GM12878 (cell line): ENCODE data around the gene SLC12A4. TPM values are rescaled to one million over a fixed set of nuclear protein-coding genes. Genes with fewer than 3 reads are reported as not detected.

Experiments used
- ATAC-seq: fragments of 200-7000 bp; cut with Tn5 transposase; 3 replicates; pipeline ENCODE4 v1.9.1; 2020; ENCODE audit warnings: mild to moderate bottlenecking, moderate library complexity
- BruUV-seq: library from RNA; stranded (reverse); fragments of 400-500 nt; replicated peaks from 2 replicates; lab custom pipeline; 2021; lab: Mats Ljungman, UMichigan
- CTCF ChIA-PET: fragments of 300-600 bp; sonication (Branson Sonifier 250); formaldehyde crosslinking; extraction: SDS; loops from one replicate; lab custom pipeline; 2021; ENCODE audit warnings: inconsistent platforms; lab: Yijun Ruan, JAX
- POLR2A ChIA-PET: fragments of 350-600 bp; formaldehyde crosslinking; extraction: SDS; loops from one replicate; lab custom pipeline; 2021; ENCODE audit warnings: inconsistent platforms; lab: Charles Lee
- RAD21 ChIA-PET: fragments of 300-600 bp; sonication (Branson Sonifier 250); formaldehyde crosslinking; loops from one replicate; lab custom pipeline; 2023; ENCODE audit warnings: antibody characterized with exemption; ENCODE audit not compliant: unreplicated experiment; lab: Charles Lee
- SMC1A ChIA-PET: fragments of 300-600 bp; sonication (Branson Sonifier 250); formaldehyde crosslinking; loops from one replicate; lab custom pipeline; 2023; ENCODE audit not compliant: unreplicated experiment, uncharacterized antibody; lab: Charles Lee
- DNase-seq: peaks from one replicate; pipeline ENCODE4 v3.0.0-alpha.2; 2011; ENCODE audit warnings: low read depth, low spot score
- FAIRE-seq: peaks from 3 replicates; lab custom pipeline; 2011; peaks lifted over from hg19 to GRCh38; lab: Jason Lieb, UNC
- H2AFZ ChIP-seq: 2 replicates; pipeline ENCODE4 v1.6.0; 2011; ENCODE audit warnings: low read depth, low read length, control low read depth; ENCODE audit not compliant: control insufficient read depth
- H3K27ac ChIP-seq: 2 replicates; pipeline ENCODE4 v1.5.1; 2011; ENCODE audit warnings: control low read depth; ENCODE audit not compliant: control insufficient read depth, insufficient read depth
- H3K27me3 ChIP-seq, 2 experiments: replicated peaks in 1 of 2; 2 replicates each; pipeline versions ENCODE4 v1.6.0 to v1.6.1; 2011; ENCODE audit warnings: low read length in 1 of 2; ENCODE audit not compliant: control insufficient read depth in 2 of 2, insufficient read depth in 2 of 2
- H3K36me3 ChIP-seq, 2 experiments: 2 replicates each; pipeline ENCODE4 v1.5.1; 2011; ENCODE audit warnings: low read length in 1 of 2; ENCODE audit not compliant: control insufficient read depth in 2 of 2, insufficient read depth in 2 of 2
- H3K4me1 ChIP-seq: 2 replicates; pipeline ENCODE4 v1.6.1; 2011; ENCODE audit warnings: mild to moderate bottlenecking, low read length, moderate library complexity, mixed read lengths; ENCODE audit not compliant: control insufficient read depth, insufficient read depth
- H3K4me2 ChIP-seq: 2 replicates; pipeline ENCODE4 v1.6.0; 2011; ENCODE audit warnings: control low read depth; ENCODE audit not compliant: control insufficient read depth, insufficient read depth
- H3K4me3 ChIP-seq: fragments of 200-600 bp; sonication (generic); 2 replicates; pipeline ENCODE4 v1.5.1; 2016
- H3K79me2 ChIP-seq: 2 replicates; pipeline ENCODE4 v1.6.0; 2011; ENCODE audit warnings: low read length; ENCODE audit not compliant: control insufficient read depth, insufficient read depth
- H3K9ac ChIP-seq: 2 replicates; pipeline ENCODE4 v1.8.0; 2011; ENCODE audit warnings: low read length, control low read depth, mixed read lengths; ENCODE audit not compliant: control insufficient read depth, insufficient read depth
- H3K9me3 ChIP-seq: replicated peaks from 3 replicates; pipeline ENCODE4 v1.5.1; 2011; ENCODE audit warnings: mild to moderate bottlenecking, low read length; ENCODE audit not compliant: control insufficient read depth, insufficient read depth
- H4K20me1 ChIP-seq: 2 replicates; pipeline ENCODE4 v1.6.0; 2011; ENCODE audit not compliant: control insufficient read depth, insufficient read depth
- CHD4 ChIP-seq: fragments of 200-600 bp; sonication (generic); IDR thresholded peaks from 2 replicates; pipeline ENCODE4 v1.6.1; 2016; ENCODE audit warnings: mild to moderate bottlenecking
- FOS ChIP-seq: IDR thresholded peaks from 3 replicates; pipeline ENCODE4 v1.6.1; 2011; ENCODE audit warnings: borderline replicate concordance; ENCODE audit not compliant: insufficient read length; ENCODE audit errors: extremely low read depth
- MYC ChIP-seq: IDR thresholded peaks from 2 replicates; pipeline ENCODE4 v1.6.1; 2011; ENCODE audit warnings: mild to moderate bottlenecking, low read length, moderate library complexity, inconsistent platforms; ENCODE audit not compliant: insufficient read depth, insufficient replicate concordance, insufficient read length, severe bottlenecking
- NR2C2 ChIP-seq: IDR thresholded peaks from 2 replicates; pipeline ENCODE4 v1.6.1; 2011; ENCODE audit warnings: borderline replicate concordance, low read depth; ENCODE audit not compliant: control insufficient read depth, insufficient read length
- POLR2AphosphoS5 ChIP-seq: IDR thresholded peaks from 2 replicates; pipeline ENCODE4 v1.6.1; 2011; ENCODE audit warnings: mild to moderate bottlenecking, low read length, inconsistent platforms
- RELA ChIP-seq: fragments of 450-650 bp; IDR thresholded peaks from 2 replicates; pipeline ENCODE4 v1.8.0; 2014; ENCODE audit warnings: borderline replicate concordance; ENCODE audit not compliant: partially characterized antibody
- RFX5 ChIP-seq: IDR thresholded peaks from 2 replicates; pipeline ENCODE4 v1.6.1; 2011; ENCODE audit warnings: low read depth, low read length, improper control_type of control experiment
- SP1 ChIP-seq: IDR thresholded peaks from one replicate; pipeline ENCODE4 v1.6.1; 2011; ENCODE audit warnings: low read depth, low read length
- STAT3 ChIP-seq: IDR thresholded peaks from 2 replicates; pipeline ENCODE4 v1.6.1; 2011; ENCODE audit warnings: low read depth, low read length, improper control_type of control experiment
- SUPT20H ChIP-seq: IDR thresholded peaks from 2 replicates; pipeline ENCODE4 v1.6.1; 2011; ENCODE audit warnings: low read depth, mild to moderate bottlenecking, low read length, moderate library complexity, borderline replicate concordance; ENCODE audit not compliant: control insufficient read depth
- SUZ12 ChIP-seq: fragments of 200-600 bp; sonication (generic); IDR thresholded peaks from one replicate; pipeline ENCODE4 v1.6.1; 2018; ENCODE audit warnings: antibody characterized with exemption, mild to moderate bottlenecking; ENCODE audit not compliant: unreplicated experiment
- TCF7 ChIP-seq: IDR thresholded peaks from 2 replicates; pipeline ENCODE4 v1.6.1; 2014; ENCODE audit warnings: antibody characterized with exemption, borderline replicate concordance
- YBX1 ChIP-seq: fragments of 450-650 bp; IDR thresholded peaks from 2 replicates; pipeline ENCODE4 v1.6.1; 2016; ENCODE audit warnings: antibody characterized with exemption
- ZSCAN29 ChIP-seq: fragments of 450-650 bp; IDR thresholded peaks from 2 replicates; pipeline ENCODE4 v1.6.1; 2017; ENCODE audit warnings: mild to moderate bottlenecking, moderate library complexity
- WGBS: methylation state at CpG from one replicate; pipeline ENCODE4 v1.1.6; 2016; ENCODE audit warnings: low lambda C conversion rate; ENCODE audit not compliant: insufficient replicate concordance, insufficient coverage; ENCODE audit errors: missing lambda C conversion rate; 5-methylcytosine and 5-hydroxymethylcytosine counted together
- in situ Hi-C: fragments of 300-500 bp; cut with MboI; formaldehyde crosslinking; loops from 9 replicates; pipeline ENCODE4 v1.14.3; 2018; ENCODE audit warnings: mixed read lengths
- intact Hi-C: fragments of 100-400 bp; cut with micrococcal nuclease; formaldehyde crosslinking; loops from one replicate; pipeline ENCODE4 v1.14.2; 2022; ENCODE audit not compliant: unreplicated experiment
- polyA plus RNA-seq, 11 experiments: library from polyadenylated mRNA; depleted of rRNA in 4 of 11; unstranded in 6 of 11; stranded (reverse) in 5 of 11; fragments of >200 nt; fragmentation: Nextera tagmentation in 4 of 11; fragmentation: Illumina TruSeq in 1 of 11; extraction: Ambion mirVana in 4 of 11; extraction: Trizol in 1 of 11; gene quantifications; 1 replicate in 1 of 11; 2 replicates in 10 of 11; pipeline versions ENCODE4 v1.2.1 to v1.2.3, GENCODE V29; 2011 to 2016; ENCODE audit warnings: inconsistent platforms in 2 of 11, missing spikeins in 2 of 11, low read depth in 1 of 11
- total RNA-seq, 4 experiments: library from RNA; depleted of rRNA in 3 of 4; stranded (reverse); fragments of >200 nt in 3 of 4; fragmentation: Illumina TruSeq in 1 of 4; extraction: Trizol in 1 of 4; gene quantifications; 2 replicates each; pipeline versions ENCODE4 v1.2.1 to v1.2.3, GENCODE V29; 2013 to 2021
- TF ChIP-seq, protein P1 (sequence below): fragments of 450-650 bp; IDR thresholded peaks from 2 replicates; pipeline ENCODE4 v1.6.1; 2014; ENCODE audit warnings: mild to moderate bottlenecking
- TF ChIP-seq, protein P2 (sequence below), 3 experiments: IDR thresholded peaks in 2 of 3; conservative IDR thresholded peaks in 1 of 3; 2 replicates each; pipeline ENCODE4 v1.5.1; 2011; ENCODE audit warnings: low read depth in 3 of 3, low read length in 3 of 3, mild to moderate bottlenecking in 3 of 3, control low read depth in 2 of 3, moderate library complexity in 2 of 3, inconsistent platforms in 1 of 3, mixed read lengths in 1 of 3; ENCODE audit not compliant: control insufficient read depth in 2 of 3, insufficient read depth in 1 of 3; ENCODE audit errors: extremely low read depth in 1 of 3

SLC12A4 gene
- total and polyA plus RNA-seq, 10 of the 15 experiments (the other 5 are each of a cell fraction or from before 2014, with no cell fraction given): 0.95 to 39.9 (median 14.2) TPM

DNA sequence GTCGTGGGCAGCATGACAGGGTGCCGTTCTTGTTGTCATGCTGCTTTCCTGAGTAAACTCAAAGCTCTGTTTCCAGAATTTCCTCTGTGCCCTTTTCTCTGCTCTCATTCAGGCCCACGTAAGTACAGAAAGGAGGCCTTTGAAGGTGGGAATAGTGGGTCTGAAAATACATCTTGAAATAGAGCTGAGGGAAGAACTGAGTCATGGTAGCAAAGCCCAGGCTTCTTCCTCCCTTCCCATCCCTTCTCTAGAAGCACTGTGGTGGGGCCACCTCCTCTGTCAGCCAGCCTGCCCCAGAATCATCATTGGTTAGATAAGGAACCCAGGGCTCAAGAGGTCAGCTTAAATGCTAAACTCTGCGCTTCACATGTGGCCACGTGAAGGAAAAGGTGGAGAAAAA, 46.2 kb downstream of the SLC12A4 start:
- BruUV-seq: no TSS peak
- no peaks in the 10 kb centered on the region for H3K27me3 ChIP-seq
- no peaks in the 10 kb centered on the region; the same call in 1 of the 2 replicates for H3K4me1 ChIP-seq
- POLR2A ChIA-PET: interaction anchor here (0.6 kb wide), 1 partner anchor 83 kb away, joined by 6 read pairs; no protein-coding TSS in a partner anchor
- TF ChIP-seq SUZ12 (no peak), POLR2AphosphoS5 (no peak), MYC (no peak), TCF7 (no peak), RFX5 (no peak), CHD4 (no peak), SUPT20H (no peak), RELA (no peak), FOS (no peak), SP1 (no peak), YBX1 (no peak), STAT3 (no peak), NR2C2 (no peak), ZSCAN29 (no peak)
- TF ChIP-seq, protein P1, sequence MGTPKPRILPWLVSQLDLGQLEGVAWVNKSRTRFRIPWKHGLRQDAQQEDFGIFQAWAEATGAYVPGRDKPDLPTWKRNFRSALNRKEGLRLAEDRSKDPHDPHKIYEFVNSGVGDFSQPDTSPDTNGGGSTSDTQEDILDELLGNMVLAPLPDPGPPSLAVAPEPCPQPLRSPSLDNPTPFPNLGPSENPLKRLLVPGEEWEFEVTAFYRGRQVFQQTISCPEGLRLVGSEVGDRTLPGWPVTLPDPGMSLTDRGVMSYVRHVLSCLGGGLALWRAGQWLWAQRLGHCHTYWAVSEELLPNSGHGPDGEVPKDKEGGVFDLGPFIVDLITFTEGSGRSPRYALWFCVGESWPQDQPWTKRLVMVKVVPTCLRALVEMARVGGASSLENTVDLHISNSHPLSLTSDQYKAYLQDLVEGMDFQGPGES: no peak
- TF ChIP-seq, protein P2, sequence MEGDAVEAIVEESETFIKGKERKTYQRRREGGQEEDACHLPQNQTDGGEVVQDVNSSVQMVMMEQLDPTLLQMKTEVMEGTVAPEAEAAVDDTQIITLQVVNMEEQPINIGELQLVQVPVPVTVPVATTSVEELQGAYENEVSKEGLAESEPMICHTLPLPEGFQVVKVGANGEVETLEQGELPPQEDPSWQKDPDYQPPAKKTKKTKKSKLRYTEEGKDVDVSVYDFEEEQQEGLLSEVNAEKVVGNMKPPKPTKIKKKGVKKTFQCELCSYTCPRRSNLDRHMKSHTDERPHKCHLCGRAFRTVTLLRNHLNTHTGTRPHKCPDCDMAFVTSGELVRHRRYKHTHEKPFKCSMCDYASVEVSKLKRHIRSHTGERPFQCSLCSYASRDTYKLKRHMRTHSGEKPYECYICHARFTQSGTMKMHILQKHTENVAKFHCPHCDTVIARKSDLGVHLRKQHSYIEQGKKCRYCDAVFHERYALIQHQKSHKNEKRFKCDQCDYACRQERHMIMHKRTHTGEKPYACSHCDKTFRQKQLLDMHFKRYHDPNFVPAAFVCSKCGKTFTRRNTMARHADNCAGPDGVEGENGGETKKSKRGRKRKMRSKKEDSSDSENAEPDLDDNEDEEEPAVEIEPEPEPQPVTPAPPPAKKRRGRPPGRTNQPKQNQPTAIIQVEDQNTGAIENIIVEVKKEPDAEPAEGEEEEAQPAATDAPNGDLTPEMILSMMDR (IDR thresholded peaks at IDR 0.05 in 2 of 3, conservative IDR thresholded peaks at IDR 0.05 in 1 of 3; ENCODE audit: control insufficient read depth in 2 of 3, extremely low read depth in 1 of 3, insufficient read depth in 1 of 3, low read depth in 3 of 3, low read length in 3 of 3): no peak
- no peaks in the 10 kb centered on the region for H4K20me1 ChIP-seq
- no peak overlapping the region for H3K27ac ChIP-seq
- no peaks in the 10 kb centered on the region for H3K9me3 ChIP-seq
- DNase-seq: no peak
- in situ Hi-C loops: no loop called here
- intact Hi-C loops: loop anchor here (10.0 kb wide), 1 partner anchor 397 kb away; the partner anchor contains the start of gene RIPOR1
- no peak overlapping the region for H3K9ac ChIP-seq
- CTCF ChIA-PET: interaction anchor here (0.5 to 1.2 kb wide), 3 partner anchors 19 to 437 kb away, joined by 3 to 9 read pairs (median 3); no protein-coding TSS in a partner anchor
- no peak overlapping the region for H2AFZ ChIP-seq
- no peaks in the 10 kb centered on the region for H3K79me2 ChIP-seq
- no peak overlapping the region for H3K4me2 ChIP-seq
- no peak for FAIRE-seq
- SMC1A ChIA-PET: interaction anchor here (0.6 kb wide), 1 partner anchor 846 kb away, joined by 3 read pairs; no protein-coding TSS in a partner anchor
- 88% methylated on average over 5 of the region's 5 CpGs for WGBS
- ATAC-seq: no peak
- RAD21 ChIA-PET: no interaction called here
- H3K4me3 ChIP-seq: no peak overlapping the region
- H3K36me3 ChIP-seq: peaks cover 0 to 2% of the 10 kb centered on the region in 2 experiments; a peak in 1 of 4 replicates
